Stimulated activated naive B cell treated with anti-CD40 and anti-IgM and Interleukin-4, amounts not matched to agents 10 μg/mL and 1 μg/mL and 100 μg/mL, for 72 hours (primary cell): ENCODE measurements around the gene GULP1.

Source experiments
- ATAC-seq, 2 donors: fragments of 150-1000 bp; cut with Tn5 transposase; replicated peaks; 2 replicates each; pipeline ENCODE4 v1.10.0; 2021; ENCODE audit warnings: moderate library complexity in 1 of 2
- DNase-seq: peaks from one replicate; pipeline ENCODE4 v3.0.0; 2021
- H3K27ac Mint-ChIP-seq: one replicate; pipeline ENCODE4 v1.8.0; 2022; ENCODE audit warnings: mild to moderate bottlenecking, mixed read lengths
- H3K27me3 Mint-ChIP-seq, 2 donors: one replicate each; pipeline ENCODE4 v1.8.0; 2022; ENCODE audit warnings: mixed read lengths in 2 of 2
- H3K36me3 Mint-ChIP-seq, 2 donors: one replicate each; pipeline ENCODE4 v1.8.0; 2022; ENCODE audit warnings: mixed read lengths in 2 of 2, mild to moderate bottlenecking in 1 of 2
- H3K4me1 Mint-ChIP-seq, 2 donors: one replicate each; pipeline ENCODE4 v1.8.0; 2022; ENCODE audit warnings: mixed read lengths in 2 of 2, mild to moderate bottlenecking in 1 of 2
- H3K4me3 Mint-ChIP-seq, 2 donors: one replicate each; pipeline ENCODE4 v1.8.0; 2022; ENCODE audit warnings: mild to moderate bottlenecking in 2 of 2, mixed read lengths in 2 of 2, moderate library complexity in 1 of 2
- H3K9me3 Mint-ChIP-seq, 2 donors: one replicate each; pipeline ENCODE4 v1.8.0; 2022; ENCODE audit warnings: mixed read lengths in 2 of 2, mild to moderate bottlenecking in 1 of 2

GULP1 gene

DNA sequence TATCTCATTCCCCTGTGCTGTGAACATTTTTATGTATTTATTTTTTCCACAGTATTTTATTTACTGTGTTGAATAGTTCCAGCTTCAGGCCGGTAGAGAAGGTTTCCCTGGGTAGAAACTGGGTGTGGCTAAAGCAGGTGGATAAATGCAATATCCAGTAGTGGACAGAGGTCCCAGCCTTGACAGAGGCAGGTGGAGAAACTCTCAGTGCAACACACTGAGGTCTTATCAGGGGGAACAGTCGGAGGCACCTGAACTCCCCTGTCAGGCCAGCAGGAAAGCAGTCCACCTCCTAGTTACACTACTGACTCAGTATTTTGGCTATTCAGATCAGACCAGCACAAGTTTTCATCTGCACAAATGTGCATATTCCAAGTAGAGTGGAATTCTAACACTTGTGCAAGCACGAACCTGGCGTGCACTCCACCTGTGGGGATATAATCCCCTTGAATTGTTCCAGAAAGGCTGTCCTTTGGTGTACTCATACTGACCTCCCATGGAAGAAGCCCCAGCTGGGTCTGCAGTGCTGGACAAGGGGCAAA, 103.3 kb downstream of the GULP1 start:
- ATAC-seq, result no peak
- Mint-ChIP-seq H3K27ac (no peak overlapping the region), H3K9me3 (peaks cover 5 to 7% of the 10 kb centered on the region in 2 donors)

DNA sequence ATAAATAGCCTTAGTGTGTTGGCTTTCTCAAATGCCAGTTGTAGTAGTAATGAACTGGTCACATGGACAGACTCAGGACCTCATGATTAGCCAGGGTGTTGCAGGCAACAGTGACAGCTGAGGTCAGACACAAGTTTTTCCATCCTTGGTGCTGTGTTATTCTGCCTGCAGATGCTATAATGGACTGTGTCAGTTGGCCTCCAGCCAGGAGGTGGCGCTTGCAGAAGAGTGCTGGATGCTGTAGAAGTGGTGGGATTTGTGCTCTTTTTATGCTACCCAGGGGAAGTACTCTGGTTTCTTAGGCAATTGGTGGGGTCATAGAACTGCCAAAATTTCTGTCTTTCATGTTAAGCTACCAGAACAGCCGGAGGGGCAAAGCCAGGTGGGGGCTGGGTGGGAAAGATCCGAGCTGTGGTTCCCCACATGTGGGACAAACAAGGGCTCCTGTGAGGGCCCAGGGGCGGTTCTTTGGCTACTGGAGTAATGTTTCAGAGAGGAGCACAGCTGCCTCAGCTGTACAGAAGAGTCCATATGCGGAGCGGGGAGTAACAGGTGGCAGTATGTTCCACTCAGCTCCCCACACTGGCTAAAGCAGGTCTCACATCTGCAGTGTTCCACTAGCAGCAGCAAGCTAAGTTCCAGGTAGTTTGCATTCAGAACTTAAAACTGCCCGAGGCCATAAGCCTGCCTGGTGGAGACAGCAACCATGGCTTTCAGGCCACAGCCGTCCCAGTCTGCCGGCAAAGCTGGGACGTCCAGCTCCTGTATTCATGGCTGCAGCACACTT, 104.4 kb downstream of the GULP1 start:
- no peak overlapping the region for H3K27ac Mint-ChIP-seq
- H3K27me3 Mint-ChIP-seq, result no peaks in the 10 kb centered on the region
- peaks cover 5 to 7% of the 10 kb centered on the region in 2 donors for H3K9me3 Mint-ChIP-seq
- no peak for DNase-seq
- H3K4me1 Mint-ChIP-seq, result no peaks in the 10 kb centered on the region
- no peak overlapping the region for H3K4me3 Mint-ChIP-seq
- no peaks in the 10 kb centered on the region for H3K36me3 Mint-ChIP-seq
- ATAC-seq, result no peak

More for the DNA sequence above, 103.3 kb downstream of the GULP1 start:
- Mint-ChIP-seq H3K4me1 (no peaks in the 10 kb centered on the region), H3K36me3 (no peaks in the 10 kb centered on the region), H3K4me3 (no peak overlapping the region), H3K27me3 (no peaks in the 10 kb centered on the region)
- DNase-seq, result no peak

DNA sequence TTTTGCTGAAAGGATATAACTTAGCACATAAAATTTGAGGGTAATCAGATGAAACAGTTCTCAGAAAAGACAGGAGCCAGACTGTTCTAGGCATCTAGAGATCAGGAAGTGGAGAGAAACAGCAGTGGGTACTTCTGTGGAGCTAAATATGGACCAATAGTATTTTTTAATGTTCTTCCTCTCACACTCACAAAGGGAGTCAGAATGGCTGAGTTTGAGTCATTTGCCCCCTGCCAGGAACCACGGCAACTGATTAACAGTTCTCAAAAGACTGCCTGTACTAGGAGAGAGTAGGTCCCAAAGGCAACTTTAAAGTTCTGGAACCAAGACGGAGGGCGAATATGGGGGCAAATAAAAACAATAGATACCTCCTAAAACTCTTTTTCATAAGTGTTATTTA, 107.5 kb downstream of the GULP1 start:
- no peak overlapping the region for H3K27ac Mint-ChIP-seq
- H3K36me3 Mint-ChIP-seq, result no peaks in the 10 kb centered on the region

DNA sequence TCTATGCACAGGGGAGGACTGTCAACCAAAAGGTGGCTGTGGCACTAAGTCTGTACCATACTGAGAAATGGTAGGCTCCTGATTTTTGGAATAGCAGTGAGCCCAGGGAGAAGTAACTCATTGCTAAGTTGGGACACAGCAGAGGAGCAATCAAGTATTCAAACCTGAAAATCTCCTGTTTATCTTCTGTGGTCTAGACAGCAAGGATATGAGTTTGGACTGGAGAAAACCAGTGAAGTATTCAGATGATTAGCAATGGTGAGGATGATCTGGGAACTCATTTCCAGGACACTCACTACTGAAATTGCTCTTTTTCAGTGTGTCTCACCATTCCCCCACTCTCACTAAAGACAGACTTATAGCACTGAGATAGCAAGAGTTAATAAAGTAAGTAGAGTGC, 112.0 kb downstream of the GULP1 start:
- no peak overlapping the region for H3K4me3 Mint-ChIP-seq
- no peaks in the 10 kb centered on the region for H3K27me3 Mint-ChIP-seq
- H3K36me3 Mint-ChIP-seq, result no peaks in the 10 kb centered on the region
- H3K27ac Mint-ChIP-seq, result no peak overlapping the region
- no peak for ATAC-seq
- H3K9me3 Mint-ChIP-seq, result peaks cover 5 to 6% of the 10 kb centered on the region in 2 donors
- no peak for DNase-seq
- H3K4me1 Mint-ChIP-seq, result no peaks in the 10 kb centered on the region

More for the DNA sequence above, 107.5 kb downstream of the GULP1 start:
- no peak overlapping the region for H3K4me3 Mint-ChIP-seq
- H3K9me3 Mint-ChIP-seq, result peaks cover 3% of the 10 kb centered on the region in 2 donors
- no peak for ATAC-seq
- H3K27me3 Mint-ChIP-seq, result no peaks in the 10 kb centered on the region
- DNase-seq, result no peak
- H3K4me1 Mint-ChIP-seq, result no peaks in the 10 kb centered on the region

DNA sequence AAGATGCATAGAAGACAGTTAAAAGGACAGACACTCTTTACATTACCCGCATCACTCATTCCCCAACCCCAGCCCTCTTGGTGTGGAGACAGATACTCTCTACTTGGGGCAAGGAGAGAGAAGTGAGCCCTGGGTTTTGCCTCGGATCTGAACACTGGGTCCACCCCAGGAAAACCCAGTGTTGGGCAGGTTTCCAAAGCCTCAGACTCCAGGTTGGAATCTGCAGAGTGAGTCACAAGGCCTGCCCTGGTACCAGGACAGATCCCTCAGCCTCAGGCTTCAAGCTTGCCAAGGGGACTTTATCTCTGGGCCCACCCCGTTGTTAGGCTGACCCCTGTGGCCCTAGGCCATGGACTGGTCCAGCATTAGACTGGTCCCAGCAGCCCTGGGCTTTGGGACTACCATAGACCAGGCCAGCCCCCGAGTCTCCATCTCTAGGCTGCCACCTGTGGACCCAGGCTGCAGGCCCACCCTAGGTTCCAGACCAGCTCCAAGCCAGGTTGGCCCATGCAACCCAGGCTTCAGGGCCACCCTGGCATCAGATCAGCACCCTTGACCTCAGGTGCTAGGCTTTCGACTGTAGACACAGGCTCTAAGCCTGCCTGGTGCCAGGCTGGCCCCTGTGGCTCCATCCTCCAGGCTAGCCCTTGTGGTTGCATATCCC, 112.8 kb downstream of the GULP1 start:
- Mint-ChIP-seq H3K4me3 (no peak overlapping the region), H3K9me3 (peaks cover 5 to 6% of the 10 kb centered on the region in 2 donors), H3K27me3 (no peaks in the 10 kb centered on the region), H3K36me3 (no peaks in the 10 kb centered on the region), H3K4me1 (no peaks in the 10 kb centered on the region), H3K27ac (no peak overlapping the region)
- ATAC-seq (no peak), DNase-seq (no peak)

DNA sequence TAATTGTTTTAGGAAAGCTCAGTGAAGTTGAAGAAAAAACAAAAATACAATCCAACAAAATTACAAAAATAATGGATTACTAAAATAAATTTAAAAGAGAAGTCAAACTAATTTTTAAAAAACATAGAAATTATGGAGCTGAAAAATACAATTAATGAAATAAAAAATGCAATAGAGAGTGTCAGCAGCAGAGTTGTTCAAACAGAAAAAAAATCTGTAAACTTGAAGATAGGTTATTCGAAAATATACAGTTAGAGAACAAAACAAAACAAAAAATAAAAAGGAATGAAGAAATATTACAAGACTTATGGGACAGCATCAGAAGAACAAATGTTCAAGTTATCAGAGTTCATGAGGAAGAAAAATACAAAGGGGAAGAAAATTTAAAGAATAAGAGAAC, 114.7 kb downstream of the GULP1 start:
- Mint-ChIP-seq H3K4me3 (no peak overlapping the region), H3K4me1 (no peaks in the 10 kb centered on the region), H3K27ac (no peak overlapping the region), H3K9me3 (peaks cover 5 to 9% of the 10 kb centered on the region in 2 donors), H3K36me3 (no peaks in the 10 kb centered on the region), H3K27me3 (no peaks in the 10 kb centered on the region)
- DNase-seq, result no peak
- ATAC-seq, result no peak

DNA sequence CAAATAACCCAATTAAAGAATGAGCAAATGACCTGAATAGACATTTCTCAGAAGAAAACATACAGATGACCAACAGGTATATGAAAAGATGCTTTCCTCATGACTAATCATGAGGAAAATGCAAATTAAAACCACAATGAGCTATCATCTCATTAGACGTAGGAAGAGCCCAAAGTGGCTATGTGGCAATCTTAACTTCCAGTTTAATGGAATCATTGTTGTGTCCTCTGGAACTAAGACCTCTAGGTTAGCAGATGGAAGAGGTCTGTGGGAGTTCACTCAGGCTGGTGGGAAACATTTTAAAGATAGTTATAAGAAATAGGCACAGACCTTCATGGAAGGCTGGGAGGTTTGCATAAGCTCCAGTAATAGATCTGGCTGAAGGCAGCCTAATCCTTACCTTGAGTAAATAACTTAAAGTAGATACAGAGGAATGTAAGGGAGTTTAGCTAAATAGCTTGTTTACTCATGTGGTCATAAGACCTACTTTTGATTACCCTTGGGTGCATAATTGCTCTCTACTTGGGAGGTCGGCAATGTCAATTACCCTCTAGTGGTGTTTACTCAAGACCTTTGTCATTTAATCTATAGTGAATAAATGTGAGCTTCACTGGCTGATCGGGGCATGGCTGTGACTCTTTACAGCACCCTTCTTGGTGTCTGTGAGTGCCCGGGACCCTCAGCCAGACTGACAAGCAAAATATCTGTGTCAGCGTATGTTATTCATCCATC, 119.0 kb downstream of the GULP1 start:
- no peak for ATAC-seq
- Mint-ChIP-seq H3K27ac (no peak overlapping the region), H3K4me1 (no peaks in the 10 kb centered on the region), H3K9me3 (peaks cover 5 to 8% of the 10 kb centered on the region in 2 donors), H3K27me3 (no peaks in the 10 kb centered on the region), H3K36me3 (no peaks in the 10 kb centered on the region), H3K4me3 (no peak overlapping the region)
- DNase-seq, result no peak

DNA sequence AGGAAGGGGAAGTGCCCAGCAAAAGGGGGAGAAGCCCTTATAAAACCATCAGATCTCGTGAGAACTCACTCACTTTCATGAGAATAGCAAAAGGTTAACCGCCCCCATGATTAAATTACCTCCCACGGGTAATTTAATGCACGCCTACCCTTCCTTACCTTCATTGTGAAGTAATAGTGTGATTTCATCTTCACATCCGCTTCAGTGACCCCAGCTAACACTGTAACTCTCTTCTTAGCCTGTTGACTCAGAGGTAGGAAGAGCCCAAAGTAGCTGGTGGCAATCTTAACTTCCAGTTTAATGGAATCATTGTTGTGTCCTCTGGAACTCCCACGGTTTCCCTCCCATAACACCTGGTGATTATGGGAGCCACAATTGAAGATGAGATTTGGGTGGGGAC, 120.5 kb downstream of the GULP1 start:
- Mint-ChIP-seq H3K27me3 (no peaks in the 10 kb centered on the region), H3K9me3 (peaks cover 0 to 5% of the 10 kb centered on the region in 2 donors), H3K27ac (no peak overlapping the region), H3K36me3 (no peaks in the 10 kb centered on the region), H3K4me1 (no peaks in the 10 kb centered on the region), H3K4me3 (no peak overlapping the region)
- DNase-seq, result no peak
- ATAC-seq, result no peak

DNA sequence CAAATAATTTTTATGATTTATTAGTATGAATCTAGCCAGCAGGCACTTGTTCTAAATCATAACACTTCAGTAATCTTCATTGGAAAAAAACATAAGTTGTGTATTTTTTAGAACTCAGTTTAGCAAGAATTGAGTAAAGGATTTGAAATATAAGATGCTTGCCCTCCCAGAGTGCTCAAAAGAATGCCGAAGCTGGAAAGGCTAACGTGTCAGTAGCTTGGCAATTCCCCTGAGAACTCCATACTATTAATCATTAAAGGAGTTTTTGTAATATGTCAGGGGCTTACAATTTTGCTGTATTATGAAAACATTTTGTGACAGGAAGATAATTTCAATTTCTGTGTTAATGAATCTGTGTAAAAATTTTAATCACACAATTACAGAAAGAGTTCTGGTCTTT, 122.7 kb downstream of the GULP1 start:
- Mint-ChIP-seq H3K27me3 (no peaks in the 10 kb centered on the region), H3K4me3 (no peak overlapping the region), H3K27ac (no peak overlapping the region), H3K36me3 (no peaks in the 10 kb centered on the region), H3K9me3 (peaks cover 0 to 3% of the 10 kb centered on the region in 2 donors), H3K4me1 (no peaks in the 10 kb centered on the region)
- DNase-seq (no peak), ATAC-seq (no peak)

DNA sequence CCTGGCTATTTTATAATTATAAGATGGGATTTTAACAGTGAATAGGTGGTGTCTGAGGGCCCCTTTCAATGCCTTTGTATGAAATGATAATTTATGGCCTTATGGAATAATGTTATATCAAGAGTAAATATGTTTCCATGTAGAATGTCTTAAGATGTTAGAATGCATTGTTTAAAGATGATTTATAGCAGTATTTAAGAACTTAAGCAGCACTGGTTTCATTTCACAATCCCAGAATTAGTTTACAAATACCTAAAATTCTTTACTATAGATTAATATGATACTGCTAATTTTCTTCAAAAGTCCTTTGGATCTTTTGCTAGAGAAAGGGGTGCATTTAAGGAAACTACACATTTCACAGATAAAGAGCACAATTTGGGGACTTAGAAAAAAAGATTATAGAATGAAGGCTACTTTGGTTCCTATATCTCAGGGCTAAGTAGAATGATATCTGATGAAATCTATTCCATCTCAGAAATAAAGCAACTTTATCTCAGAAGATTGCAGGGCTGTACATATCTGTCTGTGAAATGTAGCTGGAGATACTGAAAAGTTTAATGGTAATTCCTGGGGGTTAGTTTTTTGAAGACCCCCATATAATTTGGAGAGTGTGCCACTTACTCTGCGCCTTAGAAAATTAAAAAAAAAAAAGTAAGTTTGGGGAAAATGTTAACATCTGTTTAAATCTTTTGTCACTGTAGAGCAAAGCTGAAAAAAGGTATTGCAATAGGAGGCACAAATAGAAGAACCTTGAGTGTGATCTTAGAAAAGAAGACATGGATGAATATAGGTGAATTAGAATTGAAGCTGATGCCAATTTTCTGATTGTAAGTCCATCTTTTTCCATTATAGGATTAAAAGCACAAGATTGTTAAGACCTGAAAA, 123.4 kb downstream of the GULP1 start:
- Mint-ChIP-seq H3K27me3 (no peaks in the 10 kb centered on the region), H3K27ac (no peak overlapping the region), H3K9me3 (peaks cover 3 to 4% of the 10 kb centered on the region in 2 donors), H3K4me1 (no peaks in the 10 kb centered on the region), H3K4me3 (no peak overlapping the region), H3K36me3 (no peaks in the 10 kb centered on the region)
- DNase-seq (no peak), ATAC-seq (no peak)

DNA sequence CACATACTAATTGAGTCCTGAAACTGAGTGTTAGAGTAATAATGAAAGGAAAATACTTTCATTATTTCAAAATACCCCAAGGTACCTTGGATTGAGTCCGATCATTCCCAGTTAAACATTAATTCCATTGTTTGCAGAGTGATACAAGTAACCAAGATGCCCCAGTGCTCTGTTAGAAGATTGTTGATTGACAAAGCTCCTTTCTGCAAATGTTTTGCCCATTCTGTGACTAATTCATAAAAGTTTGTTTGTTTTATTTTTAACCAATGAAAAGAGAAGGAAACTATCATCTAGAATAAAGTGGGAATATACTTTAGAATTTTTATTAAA, 124.0 kb downstream of the GULP1 start:
- Mint-ChIP-seq H3K36me3 (no peaks in the 10 kb centered on the region), H3K9me3 (peaks cover 0 to 8% of the 10 kb centered on the region in 2 donors), H3K27me3 (no peaks in the 10 kb centered on the region), H3K4me1 (no peaks in the 10 kb centered on the region), H3K27ac (no peak overlapping the region), H3K4me3 (no peak overlapping the region)
- ATAC-seq (no peak), DNase-seq (no peak)

DNA sequence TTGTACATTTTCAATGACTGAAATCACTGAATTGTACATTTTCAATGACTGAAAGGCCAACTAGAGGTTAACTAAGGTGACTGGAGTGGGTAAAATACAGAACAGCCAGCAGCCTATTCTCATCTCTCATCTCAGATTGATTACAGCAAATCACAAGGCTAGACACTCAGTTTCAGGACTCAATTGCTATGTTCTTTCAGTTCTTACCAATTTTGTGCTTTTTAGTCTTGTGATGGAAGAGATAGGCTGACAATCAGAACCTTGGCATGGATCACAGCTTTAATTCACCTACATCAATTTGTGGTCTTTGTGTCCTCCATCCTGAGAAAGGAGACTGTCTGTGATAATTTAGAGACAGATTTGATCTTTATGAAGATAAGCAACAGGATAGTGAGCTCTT, 124.7 kb downstream of the GULP1 start:
- no peak for DNase-seq
- no peaks in the 10 kb centered on the region for H3K4me1 Mint-ChIP-seq
- no peaks in the 10 kb centered on the region for H3K36me3 Mint-ChIP-seq
- H3K4me3 Mint-ChIP-seq, result no peak overlapping the region
- H3K9me3 Mint-ChIP-seq, result peaks cover 0 to 8% of the 10 kb centered on the region in 2 donors
- no peaks in the 10 kb centered on the region for H3K27me3 Mint-ChIP-seq
- no peak for ATAC-seq
- no peak overlapping the region for H3K27ac Mint-ChIP-seq

DNA sequence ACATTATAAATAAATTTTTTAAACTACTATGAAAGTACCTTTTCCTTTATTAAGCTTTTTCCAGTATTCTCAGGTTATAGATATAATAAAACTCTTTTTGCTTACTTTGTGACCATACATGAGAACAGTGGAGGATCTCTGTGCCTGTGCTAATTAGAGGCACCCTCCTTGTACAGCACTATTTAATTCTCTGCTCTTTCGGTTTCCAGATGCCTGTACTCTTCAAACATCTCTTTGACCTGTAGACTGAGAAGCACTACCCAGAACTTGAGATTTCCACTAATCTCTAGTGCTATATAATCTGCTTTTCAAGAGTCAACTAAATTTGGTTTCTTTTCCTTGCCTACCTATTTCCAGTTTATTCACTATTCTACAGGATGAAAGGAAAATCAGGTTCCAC, 131.1 kb downstream of the GULP1 start:
- H3K9me3 Mint-ChIP-seq, result peaks cover 0 to 8% of the 10 kb centered on the region in 2 donors
- H3K27me3 Mint-ChIP-seq, result no peaks in the 10 kb centered on the region
- no peaks in the 10 kb centered on the region for H3K4me1 Mint-ChIP-seq
- H3K36me3 Mint-ChIP-seq, result no peaks in the 10 kb centered on the region
- no peak overlapping the region for H3K27ac Mint-ChIP-seq
- H3K4me3 Mint-ChIP-seq, result no peak overlapping the region
- DNase-seq (no peak), ATAC-seq (no peak)

DNA sequence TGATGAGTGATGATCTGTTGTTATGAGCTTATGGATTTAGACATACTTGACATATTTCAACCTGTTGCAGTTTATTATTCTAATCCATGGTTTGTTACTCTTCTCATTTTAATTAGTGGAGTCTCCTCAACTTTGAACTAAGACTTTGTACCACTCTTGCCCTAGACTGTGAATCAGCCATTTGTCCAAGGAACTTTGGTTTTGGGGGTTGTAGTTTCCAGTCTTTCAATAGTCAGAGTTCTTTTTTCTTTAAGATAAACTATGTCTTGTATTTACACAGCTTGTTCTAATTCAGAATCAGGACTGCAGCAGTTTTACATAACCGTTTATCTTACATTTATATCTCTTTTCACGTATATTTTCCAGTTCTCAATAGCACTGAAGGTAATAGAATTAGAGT, 133.6 kb downstream of the GULP1 start:
- Mint-ChIP-seq H3K36me3 (no peaks in the 10 kb centered on the region), H3K27me3 (no peaks in the 10 kb centered on the region), H3K9me3 (peaks cover 2 to 4% of the 10 kb centered on the region in 2 donors), H3K4me1 (no peaks in the 10 kb centered on the region), H3K27ac (no peak overlapping the region), H3K4me3 (no peak overlapping the region)
- ATAC-seq (no peak), DNase-seq (no peak)
